H1 (cell line): Measurements from ENCODE around the gene KIAA0513. TPM values are rescaled to one million over a fixed set of nuclear protein-coding genes. Genes with fewer than 3 reads are reported as not detected.

Experiments
- CTCF ChIA-PET: fragments of 300-600 bp; sonication (Branson Sonifier 250); formaldehyde crosslinking; loops from one replicate; lab custom pipeline; 2021; ENCODE audit not compliant: partially characterized antibody; lab: Charles Lee
- POLR2A ChIA-PET: fragments of 300-600 bp; sonication (Branson Sonifier 250); formaldehyde crosslinking; loops from one replicate; lab custom pipeline; 2021; ENCODE audit warnings: inconsistent platforms; ENCODE audit not compliant: partially characterized antibody; lab: Charles Lee
- DNase-seq, 2 experiments: peaks; one replicate each; pipeline versions ENCODE4 v3.0.0 to v3.0.0-alpha.2; 2010 to 2022; ENCODE audit warnings: low spot score in 2 of 2, low read depth in 1 of 2, mixed read lengths in 1 of 2
- FAIRE-seq: peaks from 2 replicates; lab custom pipeline; 2011; peaks lifted over from hg19 to GRCh38; lab: Jason Lieb, UNC
- H2AFZ ChIP-seq: 2 replicates; pipeline ENCODE4 v1.8.1; 2012; ENCODE audit warnings: low read length, inconsistent platforms
- H2AK5ac ChIP-seq: 2 replicates; pipeline ENCODE4 v1.6.1; 2013; ENCODE audit warnings: low read depth, low read length
- H2BK120ac ChIP-seq: replicated peaks from 2 replicates; pipeline ENCODE3; 2013; ENCODE audit warnings: low read depth, low read length, inconsistent platforms
- H2BK12ac ChIP-seq: 2 replicates; pipeline ENCODE4 v1.6.1; 2013; ENCODE audit warnings: low read depth, low read length
- H2BK15ac ChIP-seq: 2 replicates; pipeline ENCODE4 v1.6.1; 2013; ENCODE audit warnings: low read length
- H2BK20ac ChIP-seq: 2 replicates; pipeline ENCODE4 v1.6.1; 2013; ENCODE audit warnings: low read length
- H2BK5ac ChIP-seq: 2 replicates; pipeline ENCODE4 v1.6.1; 2013; ENCODE audit warnings: low read depth, low read length
- H3K14ac ChIP-seq: 2 replicates; pipeline ENCODE4 v1.6.1; 2013; ENCODE audit warnings: inconsistent platforms; ENCODE audit not compliant: insufficient read length
- H3K18ac ChIP-seq: 2 replicates; pipeline ENCODE4 v1.6.1; 2013; ENCODE audit warnings: low read length; ENCODE audit errors: extremely low read depth
- H3K23ac ChIP-seq: 2 replicates; pipeline ENCODE4 v1.6.1; 2013; ENCODE audit warnings: inconsistent platforms; ENCODE audit not compliant: insufficient read length
- H3K23me2 ChIP-seq: 2 replicates; pipeline ENCODE4 v1.6.1; 2013; ENCODE audit warnings: low read depth, low read length
- H3K27ac ChIP-seq: 2 replicates; pipeline ENCODE4 v1.6.1; 2011; ENCODE audit warnings: low read depth, low read length, inconsistent platforms
- H3K27me3 ChIP-seq, 4 experiments: replicated peaks in 1 of 4; 1 replicate in 1 of 4; 2 replicates in 3 of 4; pipeline versions ENCODE4 v1.6.1 to v1.8.1; 2011 to 2013; ENCODE audit warnings: low read length in 3 of 4, mild to moderate bottlenecking in 3 of 4, inconsistent platforms in 2 of 4, mixed read lengths in 2 of 4, moderate library complexity in 1 of 4; ENCODE audit not compliant: control insufficient read depth in 3 of 4, insufficient read depth in 3 of 4; ENCODE audit errors: extremely low read depth in 1 of 4
- H3K36me3 ChIP-seq, 4 experiments: 2 replicates each; pipeline versions ENCODE4 v1.6.1 to v1.8.1; 2011 to 2013; ENCODE audit warnings: mild to moderate bottlenecking in 4 of 4, low read length in 3 of 4, moderate library complexity in 2 of 4, control low read depth in 1 of 4, inconsistent platforms in 1 of 4; ENCODE audit not compliant: insufficient read depth in 4 of 4, control insufficient read depth in 2 of 4
- H3K4ac ChIP-seq: replicated peaks from 2 replicates; pipeline ENCODE3; 2013; ENCODE audit warnings: low read length, low read depth, mixed read lengths, inconsistent platforms; ENCODE audit not compliant: insufficient read length
- H3K4me1 ChIP-seq, 4 experiments: replicated peaks in 1 of 4; 1 replicate in 1 of 4; 2 replicates in 3 of 4; pipeline versions ENCODE4 v1.6.1 to v1.8.1; 2011 to 2013; ENCODE audit warnings: low read length in 3 of 4, inconsistent platforms in 2 of 4, mixed read lengths in 1 of 4; ENCODE audit not compliant: insufficient read depth in 4 of 4, control insufficient read depth in 3 of 4
- H3K4me2 ChIP-seq, 2 experiments: 2 replicates each; pipeline versions ENCODE4 v1.6.1 to v1.8.1; 2011 to 2013; ENCODE audit warnings: low read depth in 2 of 2, low read length in 2 of 2, control low read depth in 1 of 2, inconsistent platforms in 1 of 2, mild to moderate bottlenecking in 1 of 2; ENCODE audit not compliant: insufficient read depth in 1 of 2
- H3K4me3 ChIP-seq, 4 experiments: fragments of 200-600, 300-600 bp in 1 of 4; sonication (generic), shearing (Covaris generic), sonication (Bioruptor Twin) in 1 of 4; 2 replicates each; pipeline versions ENCODE4 v1.5.1 to v1.8.1; 2011 to 2016; ENCODE audit warnings: low read length in 4 of 4, low read depth in 3 of 4, control low read depth in 2 of 4, inconsistent platforms in 2 of 4, mild to moderate bottlenecking in 2 of 4, mixed read lengths in 1 of 4, moderate library complexity in 1 of 4; ENCODE audit not compliant: insufficient read depth in 2 of 4; ENCODE audit errors: extremely low read depth in 1 of 4
- H3K56ac ChIP-seq: replicated peaks from 2 replicates; pipeline ENCODE3; 2013; ENCODE audit warnings: low read depth, mild to moderate bottlenecking, mixed read lengths, low read length, inconsistent platforms; ENCODE audit not compliant: insufficient read length
- H3K79me1 ChIP-seq: 2 replicates; pipeline ENCODE4 v1.6.1; 2013; ENCODE audit warnings: low read depth, low read length, control low read depth
- H3K79me2 ChIP-seq, 2 experiments: 2 replicates each; pipeline versions ENCODE4 v1.6.1 to v1.8.1; 2012 to 2013; ENCODE audit warnings: low read length in 2 of 2, mild to moderate bottlenecking in 2 of 2, inconsistent platforms in 1 of 2; ENCODE audit not compliant: insufficient read depth in 2 of 2, control insufficient read depth in 1 of 2
- H3K9ac ChIP-seq, 4 experiments: replicated peaks in 1 of 4; 1 replicate in 1 of 4; 2 replicates in 3 of 4; pipeline versions ENCODE4 v1.6.1 to v1.8.1; 2011 to 2013; ENCODE audit warnings: low read depth in 3 of 4, low read length in 3 of 4, control low read depth in 2 of 4, mild to moderate bottlenecking in 2 of 4, moderate library complexity in 2 of 4, inconsistent platforms in 1 of 4; ENCODE audit errors: extremely low read depth in 1 of 4
- H3K9me3 ChIP-seq, 2 experiments: 2 replicates each; pipeline versions ENCODE4 v1.6.1 to v1.8.1; 2012 to 2013; ENCODE audit warnings: mild to moderate bottlenecking in 2 of 2, moderate library complexity in 2 of 2, control low read depth in 1 of 2, inconsistent platforms in 1 of 2, low read depth in 1 of 2, low read length in 1 of 2, mixed read lengths in 1 of 2; ENCODE audit not compliant: insufficient read depth in 2 of 2
- H4K20me1 ChIP-seq, 2 experiments: replicated peaks in 1 of 2; 2 replicates each; pipeline versions ENCODE3 to v1.8.1; 2011 to 2013; ENCODE audit warnings: inconsistent platforms in 2 of 2, low read length in 2 of 2, mild to moderate bottlenecking in 1 of 2; ENCODE audit not compliant: insufficient read depth in 2 of 2, control insufficient read depth in 1 of 2
- H4K5ac ChIP-seq: 2 replicates; pipeline ENCODE4 v1.6.1; 2013; ENCODE audit warnings: low read length, low read depth, mixed read lengths, inconsistent platforms; ENCODE audit not compliant: insufficient read length
- H4K8ac ChIP-seq: 2 replicates; pipeline ENCODE4 v1.8.0; 2013; ENCODE audit warnings: mild to moderate bottlenecking, moderate library complexity, low read length, inconsistent platforms; ENCODE audit not compliant: insufficient read depth; ENCODE audit errors: extremely low read depth
- H4K91ac ChIP-seq: replicated peaks from 2 replicates; pipeline ENCODE3; 2013; ENCODE audit warnings: low read length, mixed read lengths, inconsistent platforms; ENCODE audit not compliant: insufficient read length
- BRCA1 ChIP-seq: IDR thresholded peaks from 2 replicates; pipeline ENCODE4 v1.6.1; 2012; ENCODE audit warnings: low read depth, low read length, improper control_type of control experiment
- CBX5 ChIP-seq: fragments of 300-800, 300-1000 bp; sonication (generic); IDR thresholded peaks from 2 replicates; pipeline ENCODE4 v1.7.1; 2016; ENCODE audit warnings: antibody characterized with exemption, low read length, low read depth
- CHD1 ChIP-seq: IDR thresholded peaks from 2 replicates; pipeline ENCODE4 v1.6.1; 2012; ENCODE audit warnings: low read depth, low read length, improper control_type of control experiment
- EP300 ChIP-seq, 2 experiments: IDR thresholded peaks; 1 replicate in 1 of 2; 2 replicates in 1 of 2; pipeline ENCODE4 v1.6.1; 2011 to 2012; ENCODE audit warnings: low read depth in 2 of 2, low read length in 2 of 2, mild to moderate bottlenecking in 2 of 2, borderline replicate concordance in 1 of 2, inconsistent platforms in 1 of 2, moderate library complexity in 1 of 2
- FOSL1 ChIP-seq: IDR thresholded peaks from 2 replicates; pipeline ENCODE4 v1.6.1; 2011; ENCODE audit warnings: mild to moderate bottlenecking, low read depth, low read length, moderate library complexity; ENCODE audit not compliant: insufficient read depth
- MAX ChIP-seq: IDR thresholded peaks from 2 replicates; pipeline ENCODE4 v1.6.1; 2012; ENCODE audit warnings: inconsistent platforms
- POLR2A ChIP-seq, 2 experiments: IDR thresholded peaks; 1 replicate in 1 of 2; 2 replicates in 1 of 2; pipeline ENCODE4 v1.6.1; 2011; ENCODE audit warnings: low read depth in 2 of 2, low read length in 2 of 2, mild to moderate bottlenecking in 2 of 2; ENCODE audit errors: control extremely low read depth in 1 of 2
- SIN3A ChIP-seq, 2 experiments: IDR thresholded peaks in 1 of 2; conservative IDR thresholded peaks in 1 of 2; 2 replicates each; pipeline ENCODE4 v1.6.1; 2011 to 2012; ENCODE audit warnings: low read length in 2 of 2, improper control_type of control experiment in 1 of 2, low read depth in 1 of 2, mild to moderate bottlenecking in 1 of 2
- YY1 ChIP-seq: IDR thresholded peaks from 2 replicates; pipeline ENCODE4 v1.6.1; 2011; ENCODE audit warnings: low read depth, mild to moderate bottlenecking, low read length
- WGBS, 2 experiments: shearing (Covaris generic) in 1 of 2; methylation state at CpG; one replicate each; pipeline versions ENCODE4 v1.1.6 to v1.1.7; 2013 to 2015; ENCODE audit warnings: low lambda C conversion rate in 2 of 2, mixed read lengths in 2 of 2, inconsistent platforms in 1 of 2, low coverage in 1 of 2, missing lambda C conversion rate in 1 of 2; ENCODE audit not compliant: insufficient replicate concordance in 2 of 2, insufficient coverage in 1 of 2, insufficient read length in 1 of 2; ENCODE audit errors: extremely low coverage in 1 of 2, missing lambda C conversion rate in 1 of 2; 5-methylcytosine and 5-hydroxymethylcytosine counted together
- polyA plus RNA-seq, 7 experiments: library from polyadenylated mRNA; depleted of rRNA in 3 of 7; stranded (reverse) in 5 of 7; unstranded in 2 of 7; fragments of >200 nt in 5 of 7; fragments of 200-250 nt in 2 of 7; gene quantifications; 1 replicate in 5 of 7; 2 replicates in 1 of 7; 4 replicates in 1 of 7; pipeline versions ENCODE4 v1.2.1 to v1.2.3, GENCODE V29; 2011 to 2013; ENCODE audit warnings: missing spikeins in 2 of 7, mixed read lengths in 2 of 7
- total RNA-seq: library from RNA; stranded (reverse); fragmentation: NEBNext Ultra II Directional; extraction: Animal tissue kit (Norgen Biotek cat#: 25700); gene quantifications from 2 replicates; pipeline ENCODE4 v1.2.1, GENCODE V29; 2021

KIAA0513 gene
- total and polyA plus RNA-seq, 2 of the 8 experiments (the other 6 are each of a cell fraction or from before 2014, with no cell fraction given), result 2.1 to 6.1 TPM

- CTCF ChIA-PET, result interaction anchor here (0.6 to 1.9 kb wide), 6 partner anchors 27 to 114 kb away, joined by 3 to 10 read pairs (median 3); no protein-coding TSS in a partner anchor
- no peak for FAIRE-seq
Observed at GRCh38 chr16:85142129-85142513, 114.5 kb downstream of the KIAA0513 start.

More at GRCh38 chr16:85142129-85142513, 114.5 kb downstream of the KIAA0513 start:
- Histone ChIP-seq H2BK15ac (no peak overlapping the region), H2BK5ac (no peak overlapping the region), H3K18ac (no peak overlapping the region), H2BK20ac (no peak overlapping the region), H2AK5ac (no peak overlapping the region), H3K4ac (no peak overlapping the region), H3K79me1 (no peaks in the 10 kb centered on the region), H3K9me3 (no peaks in the 10 kb centered on the region), H3K56ac (no peak overlapping the region), H3K36me3 (no peaks in the 10 kb centered on the region), H3K9ac (no peak overlapping the region), H4K20me1 (no peaks in the 10 kb centered on the region), H3K4me1 (peaks cover 0 to 3% (median 1%) of the 10 kb centered on the region in 4 experiments; a peak in 3 of 7 replicates), H3K79me2 (no peaks in the 10 kb centered on the region), H2BK12ac (peak overlapping the region; percentile 39; the same call in 1 of the 2 replicates), H4K5ac (no peak overlapping the region), H3K4me2 (no peak overlapping the region), H3K27me3 (no peaks in the 10 kb centered on the region), H3K23me2 (no peaks in the 10 kb centered on the region), H3K14ac (no peak overlapping the region), H3K4me3 (no peak overlapping the region), H3K23ac (no peak overlapping the region), H4K91ac (no peak overlapping the region), H2AFZ (no peak overlapping the region), H3K27ac (no peak overlapping the region), H4K8ac (no peak overlapping the region), H2BK120ac (no peak overlapping the region)
- no peak for TF ChIP-seq SIN3A (conservative IDR thresholded peaks at IDR 0.05 in 1 of 2, IDR thresholded peaks at IDR 0.05 in 1 of 2; ENCODE audit: low read depth in 1 of 2, low read length in 2 of 2)
- no peak for TF ChIP-seq POLR2A (IDR thresholded peaks at IDR 0.05; ENCODE audit: control extremely low read depth in 1 of 2, low read depth in 2 of 2, low read length in 2 of 2)
- no peak for TF ChIP-seq MAX
- no peak for TF ChIP-seq CBX5
- TF ChIP-seq YY1, result no peak
- TF ChIP-seq FOSL1, result no peak
- no peak for TF ChIP-seq CHD1
- TF ChIP-seq EP300 (IDR thresholded peaks at IDR 0.05; ENCODE audit: borderline replicate concordance in 1 of 2, low read depth in 2 of 2, low read length in 2 of 2), result no peak
- TF ChIP-seq BRCA1, result no peak
- POLR2A ChIA-PET, result no interaction called here
- WGBS, 2 experiments, result 96% methylated on average over 7 of the region's 7 CpGs; no CpG with 5 or more reads in 1 of the 2 experiments
- DNase-seq, result no peak
